GOT3 (cell line): ENCODE results near the gene PRKG1.
"Not testable (repeated sequence)": the region's sequence is repeated elsewhere in the genome, so short reads cannot be mapped to it uniquely, and the experiment has no call there.

Experiments used
- DNase-seq: peaks from one replicate; lab custom pipeline; 2025; ENCODE audit warnings: mixed read lengths; lab: John Stamatoyannopoulos, UW

PRKG1 gene

DNA sequence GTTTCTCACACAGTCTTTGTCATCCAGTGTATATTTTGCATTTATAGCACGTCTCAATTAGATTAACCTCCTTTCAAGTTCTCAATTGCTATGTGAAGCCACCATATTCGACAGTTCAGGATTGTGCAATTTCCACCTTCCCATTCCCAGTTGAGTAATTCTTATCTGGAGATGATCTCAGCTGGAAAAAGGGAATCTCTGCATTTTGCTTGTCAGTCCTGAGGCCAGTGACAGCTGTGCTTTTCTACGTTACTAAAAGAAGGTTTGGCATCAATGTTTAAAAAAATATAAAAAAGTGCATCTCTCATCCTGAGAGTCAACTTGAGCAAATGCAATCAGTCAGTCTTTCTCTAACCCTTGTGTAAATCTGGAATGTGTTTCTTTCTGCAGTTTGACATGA lies 247.7 kb downstream of the PRKG1 start:
- no peak for DNase-seq

DNA sequence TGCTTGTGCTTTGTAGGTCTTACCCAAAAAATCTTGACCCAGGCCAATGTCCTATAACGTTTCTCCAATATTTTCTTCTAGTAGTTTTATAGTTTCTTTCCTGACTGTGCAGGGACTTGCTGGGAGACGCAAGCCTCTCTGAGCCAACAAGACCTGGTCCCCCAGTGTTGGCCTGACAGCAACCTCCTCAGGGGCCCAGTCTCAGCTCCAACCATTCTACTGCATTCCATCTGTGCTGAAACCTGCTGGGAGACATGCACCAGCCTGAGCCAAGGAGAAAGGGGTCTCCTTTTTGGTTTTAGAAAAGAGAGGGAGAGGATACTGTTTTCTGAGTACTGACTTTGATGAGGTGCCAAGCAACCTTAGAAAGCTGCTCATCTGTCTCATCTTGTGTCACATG lies 251.4 kb downstream of the PRKG1 start:
- DNase-seq, result no peak

DNA sequence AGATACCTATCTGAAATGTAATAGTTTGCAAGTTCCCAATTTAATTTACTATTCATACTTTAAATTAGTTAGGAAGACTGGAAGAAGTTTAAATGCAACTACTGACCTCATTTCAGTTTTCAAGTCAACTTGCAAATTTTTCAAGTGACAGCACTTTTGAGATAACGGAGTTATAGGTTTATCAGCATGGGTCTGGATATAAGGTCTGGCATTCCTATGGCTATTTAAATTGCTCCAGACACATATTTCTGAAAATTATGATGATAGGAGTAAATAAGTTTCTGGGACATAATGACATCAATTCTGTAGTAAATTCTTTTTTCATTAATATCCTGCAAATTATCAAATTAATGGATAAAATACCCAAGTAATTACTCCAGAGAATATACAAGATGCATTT lies 251.9 kb downstream of the PRKG1 start:
- no peak for DNase-seq

DNA sequence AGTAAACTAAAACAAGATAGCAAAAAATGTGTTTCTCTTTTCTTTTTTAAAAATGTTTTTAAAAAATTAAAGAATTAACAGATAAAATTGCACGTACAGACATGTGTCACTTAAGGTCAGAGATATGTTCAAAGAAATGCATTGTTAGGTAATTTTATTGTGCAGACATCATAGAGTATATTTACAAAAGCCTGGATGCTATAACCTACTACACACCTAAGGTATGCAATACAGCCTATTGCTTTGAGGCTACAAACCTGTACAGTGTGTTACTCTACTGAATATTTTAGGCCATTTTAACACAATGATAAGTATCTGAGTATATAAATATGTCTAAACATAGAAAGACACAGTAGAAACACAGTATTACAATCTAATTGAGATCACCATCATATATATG lies 253.1 kb downstream of the PRKG1 start:
- no peak for DNase-seq

DNA sequence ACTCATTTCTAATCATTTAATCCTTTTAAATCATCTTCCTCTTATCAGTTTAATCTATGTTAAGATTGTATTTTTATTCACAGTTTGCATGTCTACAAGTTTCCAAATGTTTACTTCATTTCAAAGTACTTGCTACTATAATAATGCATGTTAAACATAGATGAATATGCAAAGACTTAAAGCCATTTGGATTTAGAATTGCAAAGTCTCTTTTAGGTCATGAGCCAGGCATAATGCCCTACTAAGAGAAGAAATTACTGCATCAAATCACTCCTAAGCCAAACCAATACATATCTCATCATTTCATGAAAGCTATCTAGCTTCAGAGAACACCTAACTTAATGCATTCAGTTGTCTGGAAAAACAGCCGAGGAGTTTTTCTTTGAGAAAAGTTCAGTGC lies 266.1 kb downstream of the PRKG1 start:
- DNase-seq, result no peak

DNA sequence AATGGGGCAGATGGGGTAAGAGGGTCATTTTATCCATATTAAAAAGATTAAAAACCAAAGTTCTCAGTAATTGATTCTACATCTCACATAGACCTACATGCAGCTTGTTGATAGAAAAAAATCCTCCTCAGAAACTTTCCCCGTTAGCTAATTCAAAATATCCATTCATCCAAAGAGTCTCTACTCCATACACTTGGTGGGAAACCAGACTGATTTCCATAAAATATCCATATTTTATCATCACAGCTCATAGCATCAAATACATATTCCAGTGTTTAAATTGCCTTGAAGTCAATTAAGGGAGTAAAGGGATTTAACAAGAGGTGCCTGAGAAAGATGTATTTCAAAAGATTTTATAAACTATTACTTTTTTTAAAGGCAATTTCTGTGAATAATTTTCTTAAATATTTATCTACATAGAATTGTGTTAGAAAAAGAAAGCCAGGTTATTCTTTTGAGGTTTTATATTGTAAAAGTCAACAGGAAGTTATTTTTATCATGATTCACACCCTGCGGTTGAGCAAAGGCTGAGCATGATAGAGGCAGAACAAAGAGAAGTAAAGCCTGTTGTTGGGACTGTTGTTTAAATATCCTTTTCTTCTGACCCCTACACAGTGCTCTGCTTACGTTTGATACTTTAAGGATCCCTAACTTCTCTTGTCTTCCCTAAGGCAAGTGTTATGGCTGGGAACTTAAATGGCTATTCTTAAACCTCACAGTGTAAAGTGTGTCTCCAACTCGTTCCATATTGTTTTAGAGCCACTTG lies 266.7 kb downstream of the PRKG1 start:
- no peak for DNase-seq

DNA sequence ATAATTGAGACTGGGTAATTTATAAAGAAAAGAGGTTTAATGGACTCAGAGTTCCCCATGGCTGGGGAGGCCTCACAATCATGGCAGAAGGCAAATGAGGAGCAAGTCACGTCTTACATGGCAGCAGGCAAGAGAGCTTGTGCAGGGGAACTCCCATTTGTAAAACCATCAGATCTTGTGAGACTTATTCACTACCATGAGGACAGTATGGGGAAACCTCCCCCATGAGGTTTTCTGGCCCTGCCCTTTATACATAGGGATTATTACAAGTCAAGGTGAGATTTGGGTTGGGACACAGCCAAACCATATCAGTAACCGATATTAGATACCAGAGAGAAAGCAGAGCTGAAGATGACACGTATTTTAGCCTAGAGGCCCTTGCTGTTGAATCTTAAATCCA lies 267.5 kb downstream of the PRKG1 start:
- not testable (repeated sequence) for DNase-seq

DNA sequence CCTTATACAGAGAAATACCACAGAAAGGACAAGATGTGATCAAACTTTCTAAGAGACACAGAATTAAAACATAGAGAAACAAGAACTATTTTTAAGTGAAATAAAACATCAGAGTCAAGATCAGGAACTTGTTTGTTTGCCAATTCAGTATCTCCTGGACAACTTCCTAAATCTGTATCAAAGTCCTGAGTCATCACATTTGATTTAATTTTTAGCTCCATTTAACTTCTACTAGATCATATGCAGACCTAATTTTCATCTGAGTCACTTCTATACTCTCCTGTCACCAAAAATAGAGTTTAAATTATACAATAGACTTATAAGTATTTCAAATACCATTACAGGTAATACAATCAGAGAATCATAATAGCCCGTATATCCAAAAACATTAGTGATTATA lies 268.1 kb downstream of the PRKG1 start:
- no peak for DNase-seq

DNA sequence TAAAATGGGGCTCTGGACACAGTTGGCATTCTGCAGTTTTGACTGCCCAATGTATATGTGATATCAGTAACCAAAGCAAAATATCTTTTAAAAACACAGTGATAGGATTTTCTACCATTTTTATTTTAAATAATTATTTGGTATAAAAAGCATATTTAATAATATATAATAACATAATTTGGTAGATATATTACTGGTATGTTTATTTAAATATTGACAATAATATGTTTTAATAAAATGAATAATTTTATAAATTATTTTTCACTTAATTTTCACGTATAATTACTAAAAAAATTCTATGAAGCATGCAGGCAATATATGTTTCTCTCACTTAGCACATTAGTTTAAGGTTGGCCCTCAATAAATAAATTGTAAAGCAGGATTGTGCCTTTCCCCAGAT lies 269.1 kb downstream of the PRKG1 start:
- DNase-seq, result no peak

DNA sequence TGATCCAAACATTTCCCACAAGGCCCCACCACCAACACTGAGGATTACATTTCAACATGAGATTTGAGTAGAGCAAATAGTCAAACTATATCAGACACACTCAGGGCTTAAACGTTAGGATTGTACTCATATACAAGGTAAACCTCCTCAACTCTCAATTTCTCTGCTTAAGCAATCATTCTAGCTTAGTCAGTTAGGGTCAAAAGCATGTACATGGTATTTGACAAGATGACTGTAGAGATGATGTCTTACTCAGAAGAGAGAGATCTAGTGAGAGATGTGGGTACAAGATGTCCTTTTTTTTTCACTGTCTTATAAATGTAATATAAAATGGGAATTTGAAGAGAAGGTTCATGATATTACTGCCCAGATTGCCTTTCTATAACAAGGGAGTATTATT lies 270.1 kb downstream of the PRKG1 start:
- DNase-seq, result no peak

DNA sequence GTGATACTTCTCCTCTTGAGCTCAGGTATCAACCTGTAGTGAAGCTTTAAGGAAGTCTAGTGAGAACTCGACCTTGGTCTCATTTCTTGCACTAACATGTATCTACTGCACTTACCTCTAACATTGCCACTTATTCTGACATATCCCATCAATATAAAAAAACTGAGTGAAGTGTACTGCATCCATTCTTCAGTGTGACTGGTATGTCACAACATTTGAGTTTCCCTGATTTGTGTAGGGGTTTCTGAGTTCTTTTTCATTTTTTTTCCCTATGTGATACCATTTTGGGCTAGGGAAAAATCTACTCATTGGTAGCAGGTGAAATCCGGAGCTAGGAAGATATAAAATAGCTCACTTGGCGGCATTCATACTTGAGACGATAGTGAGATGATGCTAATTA lies 274.3 kb downstream of the PRKG1 start:
- no peak for DNase-seq

DNA sequence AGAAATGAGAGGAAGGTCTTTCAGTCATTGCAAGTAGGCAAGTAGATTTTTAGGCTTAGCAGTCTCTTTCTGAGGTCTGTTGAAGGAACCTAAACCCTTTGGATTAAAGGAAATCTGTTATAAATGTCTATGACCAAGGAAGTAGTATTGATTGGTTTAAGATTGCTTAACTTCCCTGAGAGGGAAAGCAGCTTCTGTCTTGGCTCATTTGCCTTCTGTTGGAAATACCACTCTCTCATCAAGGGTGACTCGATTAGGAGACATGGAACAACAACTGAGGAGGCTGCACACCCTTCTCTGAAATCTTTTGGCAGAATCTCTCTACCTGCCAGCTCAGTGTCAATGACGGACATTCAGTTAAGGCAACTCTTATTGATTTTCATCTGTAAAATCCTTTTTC lies 282.9 kb downstream of the PRKG1 start:
- DNase-seq, result no peak

DNA sequence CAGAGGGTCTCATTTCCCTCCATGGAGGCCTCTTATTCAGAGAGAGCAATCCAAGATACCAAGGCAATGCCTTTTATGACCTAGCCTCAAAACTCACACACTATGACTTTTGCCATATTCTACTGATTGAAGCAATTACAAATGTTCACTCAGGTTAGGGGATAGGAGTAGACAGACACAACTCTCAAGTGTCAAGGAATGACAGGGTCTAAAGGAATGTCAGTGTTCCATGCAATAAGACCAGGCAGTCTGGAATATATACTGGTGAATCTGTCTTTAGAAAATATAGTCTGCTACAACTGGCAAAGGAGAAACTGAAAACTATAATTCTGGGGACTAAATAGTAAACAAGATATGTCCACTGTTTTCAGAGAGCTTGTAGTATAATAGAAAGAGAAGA lies 283.9 kb downstream of the PRKG1 start:
- DNase-seq, result no peak

DNA sequence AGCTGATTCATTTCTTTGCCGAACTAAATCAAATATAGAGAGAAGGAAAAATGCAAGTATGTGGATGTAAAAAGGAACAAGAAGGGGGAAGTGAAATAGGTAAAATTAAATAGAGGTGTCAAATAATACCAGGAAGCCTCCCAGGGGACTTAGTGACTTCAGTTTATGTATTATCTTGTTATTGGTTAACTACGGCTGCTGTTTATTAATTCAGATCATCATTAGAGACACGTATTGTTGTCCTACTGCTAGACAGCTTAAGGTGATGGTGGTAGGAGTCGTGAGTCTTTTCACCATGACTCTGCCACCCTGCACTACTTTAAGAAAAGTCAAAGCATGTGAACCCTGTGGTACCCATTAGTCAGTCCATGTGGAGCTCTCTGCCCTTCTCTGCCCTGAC lies 289.1 kb downstream of the PRKG1 start:
- no peak for DNase-seq

DNA sequence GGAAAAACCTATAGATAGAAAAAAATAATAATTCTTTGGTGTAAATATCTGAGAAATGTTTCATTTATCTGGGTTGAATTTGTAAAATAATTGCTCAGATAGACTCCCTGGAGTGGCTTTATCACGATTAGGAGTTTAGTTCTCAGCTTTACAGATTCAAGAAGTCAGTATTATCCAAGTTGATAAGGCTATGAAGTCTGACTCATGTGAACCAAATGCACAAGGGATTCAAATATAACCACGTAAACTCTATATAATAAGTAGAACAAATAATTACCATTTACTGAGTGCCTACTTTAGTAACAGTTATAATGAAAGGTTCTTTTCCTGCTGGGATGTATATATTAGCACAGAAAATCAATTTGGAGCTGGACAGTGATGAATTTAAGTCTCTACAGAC lies 290.4 kb downstream of the PRKG1 start:
- DNase-seq, result no peak

DNA sequence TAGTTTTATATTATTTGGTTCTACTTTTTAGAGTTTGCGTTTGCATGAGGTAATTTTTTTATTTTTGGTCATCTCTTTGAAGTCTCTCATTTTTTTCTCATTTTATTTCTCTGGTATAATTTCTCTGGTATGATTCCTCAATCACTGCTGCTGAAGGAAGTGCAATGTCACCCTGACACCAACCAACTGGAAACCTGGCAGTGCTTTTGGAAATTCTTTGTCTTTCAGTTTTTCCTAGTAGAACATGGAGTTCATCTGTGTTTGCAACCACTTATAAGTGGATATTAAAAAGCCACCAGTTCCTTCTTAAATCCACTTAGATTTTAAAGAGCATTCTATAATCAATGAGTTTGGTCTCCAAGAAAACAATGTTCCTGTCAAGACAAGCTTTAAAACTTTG lies 291.8 kb downstream of the PRKG1 start:
- DNase-seq, result no peak

DNA sequence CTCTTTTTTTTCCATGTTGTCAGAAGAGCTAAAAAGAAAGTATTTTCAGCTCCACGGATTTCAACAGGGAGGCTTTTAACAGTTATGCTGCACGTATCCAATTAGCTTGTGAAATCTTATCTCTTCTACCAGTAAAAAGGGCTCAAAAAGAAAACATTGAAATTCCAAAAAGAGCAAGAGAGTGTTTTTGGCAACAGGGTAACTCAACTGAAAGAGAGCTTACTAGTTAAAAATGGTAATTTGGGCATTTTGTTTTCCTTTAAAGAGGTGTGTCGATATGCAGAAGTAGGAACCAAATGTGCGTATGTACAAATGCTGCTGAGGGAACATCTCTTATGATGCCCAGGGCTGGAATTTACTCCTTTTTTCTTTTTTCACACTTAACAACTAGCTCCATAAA lies 292.8 kb downstream of the PRKG1 start:
- DNase-seq, result no peak

DNA sequence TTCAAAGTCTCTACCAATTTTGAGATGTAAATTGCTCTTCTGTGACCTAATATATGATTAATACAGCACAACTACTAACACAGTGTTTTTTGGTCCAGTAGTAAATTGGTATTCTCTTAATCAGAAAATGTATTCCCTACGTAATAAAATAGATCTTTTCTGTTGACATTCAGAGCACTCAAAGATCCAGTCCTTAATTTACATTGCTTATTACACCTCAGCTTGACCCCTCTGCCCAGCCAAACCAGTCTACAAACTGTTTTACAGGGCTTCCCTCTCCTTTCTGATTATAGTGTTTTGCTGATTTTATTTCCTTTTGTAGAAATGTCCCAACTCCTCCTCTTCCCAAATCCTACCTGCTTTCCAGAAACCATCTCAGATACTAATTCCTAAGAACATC lies 293.4 kb downstream of the PRKG1 start:
- no peak for DNase-seq

DNA sequence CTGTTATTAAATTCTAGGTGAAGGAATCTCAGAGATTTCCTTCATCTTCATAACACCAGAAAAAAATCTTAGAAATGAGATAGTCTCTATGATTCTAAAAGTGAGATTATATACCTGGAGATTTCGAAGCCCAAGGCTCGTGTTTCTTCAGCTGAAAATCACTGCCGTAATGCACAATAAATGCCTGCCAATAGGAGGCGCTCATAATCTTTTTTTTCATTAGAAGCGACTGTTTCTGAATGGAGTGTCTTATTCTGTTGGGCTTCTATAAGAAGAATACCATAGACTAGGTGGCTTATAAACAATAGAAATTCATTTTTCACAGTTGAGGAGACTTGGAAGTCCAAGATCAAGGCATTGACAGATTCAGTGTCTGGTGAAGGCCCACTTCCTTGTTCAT lies 294.7 kb downstream of the PRKG1 start:
- DNase-seq, result no peak

DNA sequence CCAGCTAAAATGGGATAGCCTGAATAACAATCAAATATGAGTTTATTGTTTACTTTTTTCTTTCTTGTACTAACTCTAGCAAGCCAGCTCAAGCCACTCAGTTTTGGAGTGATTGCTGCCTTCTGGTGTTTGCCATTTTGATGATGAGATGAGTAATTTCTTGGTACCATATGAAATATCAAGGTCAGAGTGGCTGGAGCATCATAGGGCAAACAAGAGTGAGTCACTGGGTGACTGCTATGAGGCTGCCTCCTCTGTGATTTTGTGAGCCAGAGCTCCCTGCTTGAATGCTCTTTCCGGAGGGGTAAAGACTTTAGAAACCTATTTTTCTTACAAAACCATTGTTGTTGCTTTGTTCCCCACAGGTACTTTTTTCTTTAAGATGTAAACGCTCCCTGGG lies 295.6 kb downstream of the PRKG1 start:
- no peak for DNase-seq

DNA sequence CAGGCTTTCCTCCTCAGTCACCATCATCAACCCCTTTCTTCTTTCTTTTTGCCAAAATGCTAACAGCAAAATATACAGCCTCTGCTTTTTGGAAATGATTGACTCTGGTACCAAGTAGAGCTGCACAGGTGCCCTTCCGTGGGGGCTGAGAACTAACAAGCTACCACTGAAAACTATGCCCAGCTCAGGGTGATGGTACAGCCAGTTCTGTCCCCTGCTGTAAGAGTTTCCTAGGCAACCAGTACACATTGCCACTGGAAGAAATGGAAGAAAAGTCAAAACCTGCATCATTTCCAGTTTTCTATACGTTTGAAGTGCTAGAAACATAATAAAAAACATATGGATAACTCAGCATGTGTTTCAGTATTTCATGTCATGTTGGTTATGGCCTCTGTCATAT lies 297.5 kb downstream of the PRKG1 start:
- no peak for DNase-seq

DNA sequence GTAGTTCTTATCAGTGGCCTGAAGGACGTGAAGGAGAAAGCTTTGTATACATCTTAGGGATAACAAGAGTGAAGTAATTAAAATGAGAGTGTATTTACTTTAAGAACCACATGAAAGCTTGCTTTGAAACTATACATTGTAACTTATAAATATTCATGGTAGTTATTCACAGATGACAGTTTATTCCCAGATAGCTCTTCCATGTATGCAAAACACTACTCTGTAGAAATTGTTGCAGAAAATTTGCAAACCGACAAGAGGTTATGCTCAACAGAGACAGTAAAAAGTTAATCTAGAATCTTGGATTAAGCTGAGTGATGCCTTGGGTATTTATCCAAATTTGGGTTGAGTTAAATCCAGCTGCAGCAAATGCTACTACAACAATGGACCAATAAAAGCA lies 301.5 kb downstream of the PRKG1 start:
- DNase-seq, result no peak

DNA sequence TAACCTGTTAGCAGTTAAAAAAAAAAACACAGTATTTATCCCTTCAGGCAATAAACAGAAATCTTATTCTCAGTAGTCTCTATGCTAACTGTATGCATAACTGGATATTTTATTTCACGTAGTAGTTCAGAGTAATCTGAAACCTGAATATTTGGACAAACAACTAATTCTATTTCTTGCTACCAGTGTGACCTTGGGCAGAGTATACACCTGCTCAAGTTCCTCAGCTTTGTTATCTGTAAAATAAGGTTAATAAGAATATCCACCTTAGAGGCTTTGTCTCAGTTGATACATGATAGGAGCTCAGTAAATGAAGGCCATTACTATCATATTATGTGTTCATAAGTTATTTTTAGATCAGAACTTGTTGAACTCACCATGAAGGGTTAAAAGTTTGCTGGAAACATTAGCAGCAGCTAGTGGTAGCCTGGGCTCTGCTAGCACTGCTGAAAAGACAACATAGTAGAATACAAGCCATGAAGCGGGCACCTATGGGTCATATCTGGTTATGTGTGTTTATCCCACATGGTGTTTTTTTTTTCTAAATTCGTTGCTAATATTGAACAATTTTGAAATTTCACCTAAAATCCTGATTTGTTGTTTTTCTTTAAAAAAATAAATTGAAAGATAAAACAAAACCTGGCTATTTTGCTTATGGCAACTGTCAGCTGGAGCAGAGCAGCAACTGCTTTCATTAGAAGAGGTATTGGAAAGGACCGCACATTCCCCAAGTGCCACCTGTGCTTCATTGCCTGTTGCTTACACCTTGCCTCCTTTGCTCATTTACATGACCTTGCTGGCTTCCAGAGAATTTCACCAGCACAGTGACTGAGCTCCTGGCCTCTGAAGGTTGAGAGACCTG lies 303.0 kb downstream of the PRKG1 start:
- no peak for DNase-seq
